DMS153 (cell line): ENCODE measurements around the gene SERPINH1.

ENCODE experiments used
- DNase-seq: peaks from one replicate; lab custom pipeline; 2025; lab: John Stamatoyannopoulos, UW

The SERPINH1 gene

DNA sequence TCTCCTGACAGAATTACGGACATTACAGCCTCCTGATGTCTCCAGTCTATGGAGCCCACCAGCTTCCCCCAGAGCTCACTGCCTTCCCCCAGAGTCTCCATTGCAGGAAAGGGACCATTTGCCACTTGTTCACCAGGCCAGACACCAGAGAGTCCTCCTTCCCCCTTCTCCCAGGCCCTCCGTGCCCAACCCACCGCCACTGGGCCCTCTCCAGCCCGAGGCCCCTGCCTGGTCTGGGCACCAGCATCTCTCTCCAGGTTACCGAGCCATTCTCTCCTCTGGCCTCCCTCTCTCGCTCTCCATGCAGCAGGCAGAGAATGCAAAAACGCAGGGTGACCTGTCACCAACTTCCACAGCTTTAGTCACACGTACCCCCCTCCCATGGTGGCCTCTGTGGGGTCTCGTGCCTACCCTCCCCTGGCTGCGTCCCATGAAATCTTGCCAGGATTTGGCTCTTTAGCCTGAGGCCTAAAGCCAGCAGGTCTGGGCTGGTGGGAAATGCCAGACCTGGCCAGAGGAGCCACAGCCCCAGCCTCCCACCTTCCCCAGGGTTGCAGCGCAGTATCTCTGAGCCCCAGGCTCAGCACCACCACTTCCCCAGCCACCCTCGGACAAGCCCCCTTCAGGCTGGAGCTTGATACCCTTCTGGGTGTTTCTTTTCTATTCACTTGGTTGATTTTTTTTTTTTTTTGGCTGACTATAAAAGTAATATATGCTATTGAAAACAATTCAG, 6.8 kb upstream of the SERPINH1 start:
- no peak for DNase-seq

DNA sequence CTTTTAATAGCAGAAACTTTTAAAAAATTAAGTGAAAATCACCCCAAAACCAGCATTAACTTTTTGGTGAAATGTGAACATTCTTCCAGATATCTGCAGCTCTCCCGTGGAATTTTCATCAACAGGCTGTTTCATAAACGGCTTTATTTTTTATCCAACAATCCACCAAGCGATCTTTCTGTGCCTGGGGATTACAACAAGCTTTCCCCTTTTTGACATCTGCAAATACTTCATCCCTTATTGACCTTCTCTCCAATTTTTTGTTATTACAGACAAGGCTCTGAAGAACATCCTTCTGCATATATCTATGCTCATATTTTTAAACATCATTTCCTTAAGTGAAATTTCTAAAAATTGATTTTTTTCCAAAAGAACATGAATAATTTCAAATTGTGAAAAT, 5.8 kb upstream of the SERPINH1 start:
- no peak for DNase-seq

DNA sequence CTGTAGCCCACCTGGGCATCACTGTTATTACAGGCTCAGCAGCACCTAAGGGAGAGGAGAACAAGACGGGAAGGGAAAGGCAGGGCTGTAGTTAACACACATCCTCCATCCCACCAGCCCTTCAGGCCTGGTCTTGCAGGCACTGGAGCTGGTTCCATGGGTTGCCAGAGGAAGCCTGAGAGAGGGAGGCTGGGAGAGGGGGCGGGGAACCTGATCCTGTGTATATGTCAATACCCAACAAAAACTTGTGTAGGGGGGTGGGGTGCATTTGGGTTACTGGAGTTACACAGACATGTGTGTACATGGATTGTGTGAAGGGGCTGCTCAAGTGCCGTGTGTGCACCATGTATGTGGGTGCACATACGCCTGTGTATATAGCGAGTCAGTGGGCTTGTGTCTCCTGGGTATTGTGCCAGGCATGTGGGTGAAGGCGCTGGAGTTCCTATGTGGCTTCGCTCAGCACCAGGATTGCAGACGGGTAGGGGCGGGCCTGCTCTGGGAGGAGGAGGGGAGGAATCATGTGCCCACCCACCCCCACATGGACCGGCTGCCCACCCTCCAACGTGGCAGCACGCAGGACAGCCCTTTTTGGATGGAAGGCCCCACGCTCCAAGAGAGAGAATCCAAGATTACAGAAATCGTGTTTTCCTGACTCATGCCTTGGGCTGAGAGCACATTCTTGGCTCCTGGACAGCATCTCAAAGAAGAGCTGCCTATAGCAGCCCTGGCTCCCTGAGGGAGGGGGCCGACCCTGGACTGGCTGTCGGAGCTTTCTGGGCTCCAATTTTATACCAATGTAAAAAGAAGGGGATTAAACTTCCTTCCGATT, 4.2 kb upstream of the SERPINH1 start:
- no peak for DNase-seq

DNA sequence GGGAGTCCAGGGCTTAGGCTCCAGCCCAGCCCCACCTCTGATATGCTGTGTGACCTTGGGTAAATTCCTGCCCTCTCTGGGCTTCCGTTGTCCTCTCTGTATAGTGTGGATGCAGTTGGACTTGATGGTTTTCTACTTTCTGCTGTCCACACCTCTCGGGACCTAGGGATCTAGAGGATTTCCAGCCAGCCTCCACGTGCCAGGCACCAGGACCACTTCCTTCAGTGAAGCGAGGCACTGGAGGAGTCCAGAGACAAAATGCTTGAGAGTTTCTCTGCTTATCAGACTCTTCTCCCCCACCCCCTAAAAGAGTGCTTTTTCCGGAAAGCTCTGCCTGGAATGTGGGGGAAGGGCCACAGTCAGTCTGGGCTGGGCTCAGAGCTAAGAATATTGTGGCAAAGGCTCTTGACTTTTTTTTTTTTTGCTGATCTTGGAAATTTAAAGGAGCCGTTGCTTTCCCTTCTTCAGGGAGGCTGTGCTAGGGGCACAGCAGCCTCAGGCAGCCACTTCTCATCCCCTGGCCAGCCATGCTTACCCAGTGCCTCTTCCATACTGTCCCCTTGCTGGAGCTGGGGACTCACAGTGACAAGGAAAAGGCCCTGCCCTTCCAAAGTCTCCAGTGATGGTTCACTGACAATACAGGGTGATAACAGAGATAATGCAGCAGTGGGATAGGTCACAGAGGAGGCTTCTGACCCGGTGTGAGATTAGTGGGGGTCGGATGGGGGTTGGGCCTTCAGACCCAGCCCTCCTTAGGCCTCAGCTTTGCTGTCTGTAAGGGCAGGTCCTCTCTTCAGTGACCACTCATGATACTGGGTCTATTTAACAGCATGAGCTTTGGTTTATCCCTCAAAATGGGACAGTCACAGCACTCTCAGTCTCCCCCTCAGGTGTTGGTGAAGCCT, 2.9 kb upstream of the SERPINH1 start:
- DNase-seq = no peak

DNA sequence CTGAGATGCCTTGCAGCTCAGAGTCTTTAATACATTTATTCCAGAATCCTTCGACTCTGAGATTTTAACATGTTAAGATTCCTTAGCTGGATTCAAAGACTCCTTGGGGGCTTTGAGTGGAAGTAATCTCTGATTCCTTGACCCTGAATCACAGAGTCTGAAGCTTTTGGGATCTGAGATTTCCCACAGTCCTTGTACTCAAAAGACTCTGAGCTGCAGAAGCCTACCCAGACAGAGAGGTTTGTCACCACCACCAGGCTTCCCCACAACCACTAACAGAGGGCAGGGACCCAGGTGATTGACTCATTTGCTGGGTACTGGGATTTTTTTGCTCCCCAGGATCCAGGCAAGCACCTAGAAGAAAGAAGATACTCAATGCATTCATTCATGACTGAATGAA, 1.4 kb upstream of the SERPINH1 start:
- no peak for DNase-seq

DNA sequence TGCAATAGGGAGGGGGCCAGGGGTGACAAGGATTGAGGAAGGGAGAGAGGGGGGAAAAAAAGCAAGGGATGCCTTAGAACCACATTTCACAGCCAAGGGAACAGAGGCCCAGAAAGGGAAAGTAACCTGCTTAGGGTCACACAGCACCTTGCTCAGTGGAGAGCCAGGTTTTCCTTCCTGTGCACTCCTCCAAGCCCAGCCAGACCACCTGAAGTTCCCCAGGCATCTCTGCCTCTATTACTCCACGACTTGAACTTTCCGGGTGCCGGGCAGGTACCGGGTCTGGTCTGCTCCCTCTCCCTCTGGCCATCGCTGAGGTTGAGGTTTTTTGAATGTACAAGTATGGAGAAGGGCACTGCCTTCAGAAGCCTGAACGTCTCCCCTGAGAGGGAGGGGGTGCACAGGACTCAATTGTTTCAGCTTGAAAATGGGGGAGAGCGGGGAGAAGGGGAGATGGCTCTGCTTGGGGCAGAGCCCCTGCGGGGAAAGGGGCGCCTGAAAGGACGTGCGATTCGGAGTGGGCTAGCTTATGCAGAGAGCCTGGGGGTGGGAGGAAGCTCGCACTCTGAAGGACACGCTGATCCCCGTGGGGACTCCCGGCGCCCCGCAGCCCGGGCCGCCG, 516 bp upstream of the SERPINH1 start:
- no peak for DNase-seq

DNA sequence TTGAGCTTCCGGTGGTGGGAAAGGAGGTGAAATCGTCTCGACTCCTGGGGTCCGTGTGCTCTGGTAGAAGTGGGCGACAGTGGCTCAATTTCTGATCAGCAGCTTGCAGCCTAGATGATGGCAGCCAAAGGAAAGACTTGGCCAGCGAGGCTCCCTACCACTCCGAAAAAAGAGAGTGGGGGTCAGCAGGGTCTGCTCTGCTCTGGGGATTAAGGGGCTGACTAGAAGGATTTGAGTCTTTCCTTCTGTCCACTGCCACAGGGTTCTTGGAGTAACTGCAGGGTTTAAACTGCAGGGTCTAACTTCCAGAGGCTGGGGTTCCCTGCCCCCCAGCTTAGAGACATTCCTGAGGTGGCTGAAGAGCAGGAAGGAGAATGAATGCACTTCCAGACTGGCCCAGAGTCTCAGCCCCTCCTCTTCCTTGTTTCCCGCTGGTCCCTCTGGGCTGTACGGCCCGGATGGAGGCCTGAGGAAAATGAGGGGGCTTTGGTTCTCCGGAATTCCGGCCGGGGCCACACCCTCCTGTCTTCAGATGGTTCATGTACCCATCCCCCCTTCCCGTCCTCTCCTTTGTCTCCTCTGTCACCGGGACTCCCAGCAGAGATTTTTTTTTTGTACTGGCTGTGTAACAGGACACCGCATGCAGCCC, 907 bp downstream of the SERPINH1 start:
- DNase-seq = no peak

DNA sequence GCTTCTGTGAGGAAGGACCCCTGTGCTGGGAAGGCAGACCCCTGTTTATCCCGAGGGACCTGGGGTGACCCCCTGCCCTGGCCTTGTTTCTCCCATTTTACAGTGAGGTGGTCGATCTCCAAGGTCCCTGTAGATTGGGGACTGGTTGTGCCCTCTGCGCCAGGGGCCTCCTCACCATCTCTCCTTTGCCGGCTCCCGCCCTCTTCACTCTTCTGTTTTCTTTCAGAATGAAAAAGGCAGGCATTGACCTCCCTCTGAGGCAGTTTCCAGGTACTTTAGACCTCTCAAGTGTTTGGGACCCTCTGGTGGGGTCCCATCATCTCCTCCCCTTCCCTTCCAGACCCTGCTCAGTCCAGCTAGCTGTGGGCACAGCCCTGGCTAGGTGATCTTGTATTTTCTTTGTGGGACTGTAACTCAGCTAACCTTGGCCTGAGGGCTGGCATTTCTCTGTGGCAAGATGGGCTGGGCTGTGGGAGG, 1.5 kb downstream of the SERPINH1 start:
- DNase-seq = no peak

DNA sequence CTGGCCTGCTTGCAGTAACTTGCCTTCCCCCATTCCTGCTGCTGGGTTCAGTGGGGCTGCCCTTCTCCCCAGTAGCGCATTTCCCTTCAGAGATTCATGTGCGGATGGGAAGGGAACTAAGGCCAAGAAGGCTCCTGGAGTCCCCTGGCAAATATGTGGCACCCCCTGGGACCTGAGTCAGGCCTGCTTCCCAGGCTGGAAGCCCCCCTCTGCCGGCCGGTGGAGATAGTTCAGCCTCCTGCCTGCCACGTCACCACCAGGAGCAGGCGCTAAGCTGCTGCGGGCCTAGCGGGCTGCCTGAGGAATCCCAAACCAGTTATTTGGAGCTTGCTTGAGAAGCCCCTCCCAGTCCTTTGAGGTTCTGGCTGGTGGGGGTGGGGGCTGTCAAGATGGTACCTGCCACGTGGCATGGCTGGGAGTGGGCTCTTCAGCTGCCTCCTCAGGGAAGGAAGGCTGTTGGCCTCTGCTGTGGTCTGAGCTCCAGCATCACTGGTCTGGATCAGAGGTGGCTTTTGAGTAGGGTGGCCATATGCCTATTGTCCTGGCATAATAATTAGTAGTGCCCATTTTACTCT, 2.0 kb downstream of the SERPINH1 start:
- DNase-seq = no peak

DNA sequence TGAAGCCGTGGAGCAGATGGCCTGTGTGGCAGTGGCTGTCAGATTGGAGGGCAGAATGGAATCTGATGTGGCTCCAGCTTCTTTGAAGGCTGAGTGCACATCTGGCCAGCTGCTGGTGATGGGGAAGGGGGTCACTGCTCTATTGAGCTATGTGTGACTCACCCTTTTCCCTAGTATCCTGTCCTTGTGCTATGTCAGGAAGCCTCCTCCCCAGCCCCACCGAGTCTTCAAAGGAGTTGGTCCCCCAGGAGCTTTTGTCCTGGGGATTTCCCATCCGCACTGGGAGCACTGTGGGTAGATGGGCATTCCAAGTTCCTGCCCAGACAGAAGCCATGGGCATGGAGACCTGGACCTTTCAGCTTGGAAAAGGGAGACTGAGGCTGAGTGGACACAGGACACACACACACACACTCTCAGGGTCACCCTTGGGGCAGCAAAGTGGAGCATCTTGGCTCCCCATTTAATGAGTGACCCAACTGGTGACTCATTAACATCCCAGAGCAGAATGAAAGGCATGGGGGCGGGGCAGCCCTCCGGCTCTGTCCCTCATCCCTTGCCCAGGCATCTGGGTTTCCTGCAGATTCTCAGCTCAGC, 3.3 kb downstream of the SERPINH1 start:
- no peak for DNase-seq

DNA sequence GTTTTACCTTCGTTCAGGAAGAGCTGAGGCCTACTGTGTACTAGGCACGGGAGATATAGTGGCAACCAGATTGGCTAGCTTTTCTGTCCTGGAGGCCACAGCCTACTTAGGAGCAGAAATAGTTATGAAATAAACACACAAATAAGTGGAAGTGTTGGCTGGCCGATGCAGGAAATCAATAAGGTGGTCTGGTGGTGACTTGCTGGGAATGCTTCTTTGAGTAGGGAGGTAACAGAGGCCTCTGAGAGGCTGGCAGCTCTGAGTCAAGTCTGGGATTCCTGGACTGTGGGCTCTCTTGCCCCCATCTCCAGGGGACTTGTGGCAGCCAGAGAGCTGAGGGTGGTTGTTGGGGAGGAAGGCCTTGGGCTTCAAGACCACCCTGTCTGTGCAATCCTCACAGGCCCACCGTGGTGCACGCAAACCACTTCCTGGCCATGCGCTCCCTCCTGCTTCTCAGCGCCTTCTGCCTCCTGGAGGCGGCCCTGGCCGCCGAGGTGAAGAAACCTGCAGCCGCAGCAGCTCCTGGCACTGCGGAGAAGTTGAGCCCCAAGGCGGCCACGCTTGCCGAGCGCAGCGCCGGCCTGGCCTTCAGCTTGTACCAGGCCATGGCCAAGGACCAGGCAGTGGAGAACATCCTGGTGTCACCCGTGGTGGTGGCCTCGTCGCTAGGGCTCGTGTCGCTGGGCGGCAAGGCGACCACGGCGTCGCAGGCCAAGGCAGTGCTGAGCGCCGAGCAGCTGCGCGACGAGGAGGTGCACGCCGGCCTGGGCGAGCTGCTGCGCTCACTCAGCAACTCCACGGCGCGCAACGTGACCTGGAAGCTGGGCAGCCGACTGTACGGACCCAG, 4.1 kb downstream of the SERPINH1 start:
- no peak for DNase-seq

DNA sequence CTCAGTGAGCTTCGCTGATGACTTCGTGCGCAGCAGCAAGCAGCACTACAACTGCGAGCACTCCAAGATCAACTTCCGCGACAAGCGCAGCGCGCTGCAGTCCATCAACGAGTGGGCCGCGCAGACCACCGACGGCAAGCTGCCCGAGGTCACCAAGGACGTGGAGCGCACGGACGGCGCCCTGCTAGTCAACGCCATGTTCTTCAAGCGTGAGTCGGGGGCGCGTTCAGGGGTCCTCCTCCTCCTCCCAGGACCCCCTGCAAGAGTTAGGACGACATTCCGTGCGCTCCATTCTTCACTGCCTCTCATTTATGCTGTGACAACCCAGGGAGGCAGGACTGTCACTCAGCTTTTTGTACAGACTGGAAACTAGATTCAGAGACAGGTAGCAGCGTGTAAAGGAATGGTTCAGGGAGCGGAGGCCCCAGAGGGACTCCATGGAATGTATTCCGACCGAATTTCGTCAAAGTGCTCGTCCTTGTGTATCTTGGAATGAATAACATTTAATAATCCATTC, 4.8 kb downstream of the SERPINH1 start:
- DNase-seq = no peak

DNA sequence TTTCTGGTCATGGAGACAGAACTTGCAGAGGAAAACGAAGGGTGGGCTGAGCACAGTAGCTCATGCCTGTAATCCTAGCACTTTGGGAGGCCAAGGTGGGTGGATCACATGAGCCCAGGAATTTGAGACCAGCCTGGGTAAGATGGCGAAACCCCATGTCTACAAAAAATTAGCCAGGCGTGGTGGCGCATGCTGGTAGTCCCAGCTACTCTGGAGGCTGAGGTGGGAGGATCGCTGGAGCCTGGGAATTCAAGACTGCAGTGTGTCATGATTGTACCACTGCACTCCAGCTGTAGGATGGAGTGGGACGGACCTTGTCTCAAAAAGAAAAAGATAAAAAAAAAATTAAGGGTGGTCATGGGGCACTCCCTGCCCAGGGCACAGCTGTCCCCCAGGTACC, 5.9 kb downstream of the SERPINH1 start:
- no peak for DNase-seq

DNA sequence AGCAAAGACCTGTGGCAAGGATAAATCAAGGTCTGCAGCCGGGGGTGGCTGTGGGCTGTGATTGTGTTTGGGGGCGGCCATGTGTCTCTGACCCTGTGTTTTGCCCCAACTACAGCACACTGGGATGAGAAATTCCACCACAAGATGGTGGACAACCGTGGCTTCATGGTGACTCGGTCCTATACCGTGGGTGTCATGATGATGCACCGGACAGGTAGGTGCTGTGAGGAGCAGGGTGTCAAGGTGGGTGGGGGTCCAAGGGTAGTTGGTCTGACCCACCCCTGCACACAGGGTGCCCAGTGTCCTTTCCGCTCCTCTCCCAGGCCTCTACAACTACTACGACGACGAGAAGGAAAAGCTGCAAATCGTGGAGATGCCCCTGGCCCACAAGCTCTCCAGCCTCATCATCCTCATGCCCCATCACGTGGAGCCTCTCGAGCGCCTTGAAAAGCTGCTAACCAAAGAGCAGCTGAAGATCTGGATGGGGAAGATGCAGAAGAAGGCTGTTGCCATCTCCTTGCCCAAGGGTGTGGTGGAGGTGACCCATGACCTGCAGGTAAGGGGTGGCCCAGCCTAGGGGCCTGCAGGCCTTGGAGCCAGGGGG, 6.7 kb downstream of the SERPINH1 start:
- no peak for DNase-seq

DNA sequence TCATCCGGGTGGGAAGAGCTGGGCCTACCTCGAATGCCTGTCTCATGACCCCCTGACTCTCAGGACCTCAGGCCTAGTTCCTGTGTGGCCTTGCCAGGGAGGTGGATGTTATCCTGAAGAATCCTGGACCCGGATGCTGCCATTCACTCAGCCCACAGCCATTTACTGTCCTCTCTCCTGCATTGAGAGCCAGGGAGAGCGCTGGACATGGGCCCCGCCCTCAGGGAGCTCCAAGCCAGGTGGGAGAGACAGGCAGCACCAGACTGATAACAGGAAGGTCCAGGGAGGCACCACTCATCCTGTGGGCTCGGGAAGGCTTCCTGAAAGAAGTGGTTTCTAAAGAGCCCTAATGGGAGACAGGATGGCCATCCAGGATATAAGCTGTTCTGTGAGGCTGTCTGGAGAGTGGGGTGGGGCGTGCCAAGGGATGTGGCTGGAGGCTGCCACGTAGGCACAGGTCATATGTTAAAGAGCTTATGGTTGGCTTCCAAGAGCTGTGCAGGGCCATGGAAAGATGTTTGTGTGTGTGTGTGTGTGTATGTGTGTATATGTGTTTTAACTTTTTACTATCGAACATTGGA, 8.6 kb downstream of the SERPINH1 start:
- DNase-seq = no peak

DNA sequence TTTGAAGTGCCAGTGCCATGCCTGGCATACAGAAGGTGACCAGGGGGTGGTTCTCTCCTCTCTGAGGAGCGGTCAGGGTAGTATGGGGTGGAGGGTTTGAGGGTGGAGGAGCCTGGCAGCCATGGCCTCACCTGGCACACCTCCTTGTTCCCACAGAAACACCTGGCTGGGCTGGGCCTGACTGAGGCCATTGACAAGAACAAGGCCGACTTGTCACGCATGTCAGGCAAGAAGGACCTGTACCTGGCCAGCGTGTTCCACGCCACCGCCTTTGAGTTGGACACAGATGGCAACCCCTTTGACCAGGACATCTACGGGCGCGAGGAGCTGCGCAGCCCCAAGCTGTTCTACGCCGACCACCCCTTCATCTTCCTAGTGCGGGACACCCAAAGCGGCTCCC, 9.6 kb downstream of the SERPINH1 start:
- DNase-seq = no peak

DNA sequence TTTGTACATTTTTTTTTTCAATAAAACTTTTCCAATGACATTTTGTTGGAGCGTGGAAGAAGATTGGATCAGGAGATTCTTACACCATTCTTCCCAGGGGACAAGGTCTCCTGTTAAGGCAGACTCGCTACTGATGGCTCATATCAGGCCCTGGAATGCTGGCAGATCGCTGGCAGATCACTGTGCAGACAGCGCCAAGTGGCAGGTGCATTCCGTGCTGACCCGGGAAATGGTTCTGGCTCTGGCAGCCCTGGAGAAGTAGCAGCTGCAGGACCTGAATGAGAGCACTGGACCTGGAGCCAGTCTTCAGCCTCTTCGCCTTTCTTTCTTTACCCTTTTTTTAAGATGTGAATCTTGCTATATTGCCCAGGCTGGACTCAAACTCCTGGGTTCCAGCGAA, 10.7 kb downstream of the SERPINH1 start:
- DNase-seq = no peak

DNA sequence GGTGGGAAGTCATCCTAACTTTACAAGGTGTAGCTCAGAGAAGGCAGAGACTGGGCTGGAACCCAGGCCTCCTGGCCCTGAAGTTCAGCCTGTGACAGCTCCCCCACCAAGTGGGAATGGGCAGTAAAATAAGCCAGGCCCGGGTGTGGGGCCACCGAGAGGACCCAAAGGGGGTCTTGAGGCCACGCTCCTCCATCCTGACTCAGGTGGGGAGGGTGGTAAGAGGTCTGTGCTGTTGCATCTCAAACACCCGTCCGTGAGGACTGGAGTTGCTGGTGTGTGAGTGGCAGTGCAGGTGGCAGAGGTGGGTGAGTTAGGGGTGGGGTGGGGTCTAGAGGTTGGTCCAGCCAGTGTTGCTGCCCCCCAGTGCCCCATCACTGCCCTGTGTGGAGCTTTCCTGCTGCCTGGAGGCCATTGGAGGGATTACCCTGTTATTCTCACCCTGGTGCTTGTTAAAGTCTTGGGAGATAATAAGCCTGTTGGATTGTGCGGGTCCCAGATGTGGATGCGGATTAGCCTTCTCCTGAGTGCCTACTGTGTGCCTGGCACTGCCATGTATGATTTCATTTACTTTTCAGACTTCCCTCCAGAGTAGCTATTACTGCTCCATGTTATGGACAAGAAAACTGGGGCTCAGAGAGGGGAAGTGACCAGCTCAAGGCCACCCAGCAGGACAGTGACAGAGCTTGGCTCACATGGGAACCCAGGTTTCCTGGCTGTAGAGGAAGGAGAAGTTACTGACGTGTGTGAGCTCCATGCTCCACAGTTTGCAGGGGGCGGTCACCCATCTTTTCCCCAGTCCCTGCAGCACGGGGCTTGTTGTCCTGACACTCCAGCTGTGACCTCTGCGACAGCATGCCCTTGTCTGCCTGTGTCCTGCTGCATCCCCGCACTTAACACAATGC, 12.9 kb downstream of the SERPINH1 start:
- no peak for DNase-seq
